Karpas-422 (cell line): ENCODE data around the gene ATP9B. TPM values are rescaled to one million over a fixed set of nuclear protein-coding genes. Genes with fewer than 3 reads are reported as not detected.
"Not testable (repeated sequence)": the region's sequence is repeated elsewhere in the genome, so short reads cannot be mapped to it uniquely, and the experiment has no call there.

Experiments
- DNase-seq: peaks from one replicate; pipeline ENCODE4 v3.0.0-alpha.2; 2015
- H2AFZ ChIP-seq: fragments of 200-600 bp; sonication (generic); 2 replicates; pipeline ENCODE4 v1.6.1; 2014; ENCODE audit warnings: antibody characterized with exemption, low read length, mixed read lengths
- H3K27ac ChIP-seq: fragments of 200-600 bp; sonication (generic); 2 replicates; pipeline ENCODE4 v1.5.1; 2014; ENCODE audit warnings: mild to moderate bottlenecking, low read length, moderate library complexity
- H3K27me3 ChIP-seq: fragments of 200-600 bp; sonication (generic); 2 replicates; pipeline ENCODE4 v1.6.1; 2014; ENCODE audit warnings: low read length, mixed read lengths
- H3K36me3 ChIP-seq: fragments of 200-600 bp; sonication (generic); 2 replicates; pipeline ENCODE4 v1.6.1; 2014; ENCODE audit warnings: low read length, mixed read lengths; ENCODE audit not compliant: insufficient read depth
- H3K4me1 ChIP-seq: fragments of 200-600 bp; sonication (generic); 2 replicates; pipeline ENCODE4 v1.6.1; 2014; ENCODE audit warnings: mild to moderate bottlenecking, low read length, mixed read lengths
- H3K4me2 ChIP-seq: fragments of 200-600 bp; sonication (generic); 2 replicates; pipeline ENCODE4 v1.6.1; 2014; ENCODE audit warnings: low read length, low read depth, mild to moderate bottlenecking; ENCODE audit not compliant: poor library complexity, severe bottlenecking
- H3K4me3 ChIP-seq: fragments of 200-600 bp; sonication (generic); 2 replicates; pipeline ENCODE4 v1.5.1; 2014; ENCODE audit warnings: mild to moderate bottlenecking, antibody characterized with exemption, low read length, mixed read lengths
- H3K79me2 ChIP-seq: fragments of 200-600 bp; sonication (generic); 2 replicates; pipeline ENCODE4 v1.6.1; 2014; ENCODE audit warnings: mild to moderate bottlenecking, low read length, mixed read lengths
- H3K9ac ChIP-seq: fragments of 200-600 bp; sonication (generic); 2 replicates; pipeline ENCODE4 v1.6.0; 2014; ENCODE audit warnings: low read length
- H3K9me2 ChIP-seq: fragments of 200-600 bp; sonication (generic), shearing (Covaris generic); replicated peaks from 2 replicates; pipeline ENCODE4 v1.6.0; 2014; ENCODE audit warnings: mild to moderate bottlenecking, low read length, moderate library complexity; ENCODE audit not compliant: insufficient read depth
- H3K9me3 ChIP-seq: fragments of 300-700, 200-600 bp; sonication (generic); 2 replicates; pipeline ENCODE4 v1.6.1; 2014; ENCODE audit warnings: low read length, mixed read lengths
- H4K20me1 ChIP-seq: fragments of 200-600 bp; sonication (generic); 2 replicates; pipeline ENCODE4 v1.6.1; 2014; ENCODE audit warnings: mild to moderate bottlenecking, antibody characterized with exemption, low read length, low read depth; ENCODE audit not compliant: insufficient read depth
- total RNA-seq: library from RNA; depleted of rRNA; stranded (reverse); fragments of >200 nt; shearing (Covaris generic); gene quantifications from 2 replicates; pipeline ENCODE4 v1.2.3, GENCODE V29; 2014; ENCODE audit warnings: low replicate concordance

The ATP9B gene
- total RNA-seq, 1 experiment from 2014 or later: 65.1 TPM

DNA sequence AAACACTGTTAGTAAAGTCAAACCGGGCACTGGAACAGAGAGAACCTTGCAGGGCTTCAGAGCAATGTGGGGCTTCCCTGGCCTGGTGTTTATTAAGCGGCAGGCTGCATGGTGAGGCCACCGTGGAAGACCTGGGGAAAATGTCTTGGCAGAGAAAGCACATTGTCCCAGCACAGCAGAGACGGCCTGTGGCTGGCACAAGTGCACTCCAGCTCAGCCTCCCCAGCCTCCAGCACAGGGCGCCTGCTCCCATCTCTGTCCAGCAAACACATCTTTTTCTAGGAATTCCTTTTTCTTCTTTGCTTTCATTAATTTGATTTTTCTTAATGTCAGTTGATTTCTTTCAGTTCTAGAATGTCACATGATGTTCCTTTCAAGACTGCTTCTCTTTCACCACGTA is 188.3 kb downstream of the ATP9B start:
- no peaks in the 10 kb centered on the region for H3K9me3 ChIP-seq
- no peaks in the 10 kb centered on the region for H3K36me3 ChIP-seq
- H3K4me1 ChIP-seq: peaks cover 14% of the 10 kb centered on the region
- H3K79me2 ChIP-seq: peaks cover 9% of the 10 kb centered on the region; the same call in 1 of the 2 replicates
- H3K4me2 ChIP-seq: no peak overlapping the region
- H3K27ac ChIP-seq: no peak overlapping the region
- H3K9ac ChIP-seq: no peak overlapping the region
- H3K9me2 ChIP-seq: no peaks in the 10 kb centered on the region
- H4K20me1 ChIP-seq: no peaks in the 10 kb centered on the region
- no peak overlapping the region for H2AFZ ChIP-seq
- no peak for DNase-seq
- no peaks in the 10 kb centered on the region for H3K27me3 ChIP-seq
- H3K4me3 ChIP-seq: no peak overlapping the region

DNA sequence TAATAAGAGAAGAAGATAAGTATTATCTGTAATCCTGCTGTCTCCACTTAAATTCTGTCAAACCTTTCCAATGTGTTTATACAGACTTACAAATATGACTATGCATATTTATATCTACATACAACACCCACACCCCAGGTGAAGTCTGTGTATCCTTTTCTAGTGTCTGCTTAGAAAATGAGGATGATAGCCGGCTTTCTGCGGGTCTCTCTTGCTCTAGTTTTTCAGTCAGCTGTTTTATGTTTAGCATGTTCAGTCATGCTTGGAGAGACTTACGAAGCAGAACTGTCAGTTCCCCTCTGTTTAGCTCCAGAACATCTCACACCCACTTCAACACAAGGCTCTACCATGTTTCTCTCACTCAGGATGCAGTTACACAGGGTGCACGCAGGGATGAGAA is 189.3 kb downstream of the ATP9B start:
- Histone ChIP-seq H3K27ac (no peak overlapping the region), H4K20me1 (no peaks in the 10 kb centered on the region), H3K9me3 (no peaks in the 10 kb centered on the region), H3K36me3 (no peaks in the 10 kb centered on the region), H3K79me2 (peaks cover 12% of the 10 kb centered on the region; the same call in 1 of the 2 replicates), H2AFZ (no peak overlapping the region), H3K4me1 (peaks cover 14% of the 10 kb centered on the region), H3K4me3 (no peak overlapping the region), H3K9me2 (no peaks in the 10 kb centered on the region), H3K4me2 (no peak overlapping the region), H3K9ac (no peak overlapping the region), H3K27me3 (no peaks in the 10 kb centered on the region)
- peak; percentile 61 for DNase-seq

DNA sequence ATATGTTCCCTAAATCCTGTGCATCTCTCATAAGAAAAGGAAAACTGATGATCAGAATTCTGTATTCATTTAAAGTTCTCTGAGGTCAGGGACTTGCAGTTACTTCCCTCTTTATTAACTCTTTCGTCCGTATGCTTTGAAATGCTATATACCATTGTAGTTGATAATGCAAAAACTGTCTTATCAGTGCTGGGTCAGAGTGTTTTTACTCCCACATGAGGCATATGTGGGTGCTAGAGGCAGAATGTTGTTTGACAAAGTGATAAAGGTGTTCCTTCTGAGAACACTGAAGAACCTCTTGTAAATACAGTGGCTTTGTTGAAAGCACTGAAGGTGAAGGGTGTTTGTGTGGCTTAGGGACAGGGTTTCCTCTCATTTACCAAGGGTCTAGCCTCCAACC is 190.0 kb downstream of the ATP9B start:
- Histone ChIP-seq H4K20me1 (no peaks in the 10 kb centered on the region), H3K4me2 (no peak overlapping the region), H3K4me3 (no peak overlapping the region), H3K79me2 (peaks cover 16% of the 10 kb centered on the region), H3K9me2 (no peaks in the 10 kb centered on the region), H3K27ac (no peak overlapping the region), H2AFZ (no peak overlapping the region), H3K9ac (no peak overlapping the region), H3K4me1 (peaks cover 14% of the 10 kb centered on the region), H3K9me3 (no peaks in the 10 kb centered on the region), H3K36me3 (no peaks in the 10 kb centered on the region), H3K27me3 (no peaks in the 10 kb centered on the region)
- no peak for DNase-seq

DNA sequence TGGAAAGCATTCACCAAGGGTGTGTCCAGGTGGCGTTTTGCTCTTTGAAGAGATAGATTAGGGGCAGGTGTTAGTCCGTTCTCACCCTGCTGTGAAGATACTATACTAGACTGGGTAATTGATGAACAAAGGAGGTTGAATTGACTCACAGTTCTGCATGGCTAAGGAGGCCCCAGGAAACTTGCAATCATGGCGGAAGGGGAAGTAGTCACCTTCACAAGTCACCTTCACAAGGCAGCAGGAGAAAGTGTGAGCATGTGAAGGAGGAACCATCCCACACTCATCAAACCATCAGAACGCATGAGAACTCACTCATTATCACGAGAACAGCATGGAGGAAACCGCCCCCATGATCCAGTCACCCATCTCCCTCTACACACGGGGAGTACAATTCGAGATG is 190.8 kb downstream of the ATP9B start:
- Histone ChIP-seq H3K36me3 (peaks cover 5% of the 10 kb centered on the region; the same call in 1 of the 2 replicates), H3K9me3 (peaks cover 8% of the 10 kb centered on the region; the same call in 1 of the 2 replicates), H3K27me3 (no peaks in the 10 kb centered on the region), H2AFZ (no peak overlapping the region), H3K27ac (no peak overlapping the region), H3K79me2 (peaks cover 24% of the 10 kb centered on the region), H3K4me3 (no peak overlapping the region), H3K4me1 (peaks cover 14% of the 10 kb centered on the region), H4K20me1 (no peaks in the 10 kb centered on the region), H3K9ac (no peak overlapping the region), H3K4me2 (no peak overlapping the region), H3K9me2 (no peaks in the 10 kb centered on the region)
- no peak for DNase-seq

DNA sequence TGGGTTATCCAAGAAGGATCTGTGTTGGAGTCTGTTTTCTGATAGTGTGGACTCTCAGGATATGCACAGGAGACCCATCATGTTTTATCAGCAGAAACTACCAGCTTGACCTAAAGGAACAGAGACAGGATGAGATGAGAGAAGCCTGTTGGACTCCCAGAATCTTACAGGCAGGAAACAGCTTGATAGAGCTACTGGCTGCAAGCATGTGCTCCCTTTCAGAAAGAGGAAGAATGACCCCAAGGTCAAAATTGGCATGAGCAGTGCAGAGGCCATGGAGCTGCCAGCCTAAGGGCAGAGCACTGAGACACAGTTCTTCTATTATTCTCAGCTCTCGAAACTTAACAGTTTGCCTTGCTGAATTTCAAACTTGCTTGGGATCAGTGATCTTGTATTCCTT is 191.3 kb downstream of the ATP9B start:
- DNase-seq: no peak
- H3K36me3 ChIP-seq: peaks cover 6% of the 10 kb centered on the region; the same call in 1 of the 2 replicates
- H3K9me2 ChIP-seq: no peaks in the 10 kb centered on the region
- no peak overlapping the region for H2AFZ ChIP-seq
- no peak overlapping the region for H3K4me3 ChIP-seq
- H3K9ac ChIP-seq: no peak overlapping the region
- no peak overlapping the region for H3K4me2 ChIP-seq
- no peaks in the 10 kb centered on the region for H4K20me1 ChIP-seq
- H3K9me3 ChIP-seq: peaks cover 9% of the 10 kb centered on the region; the same call in 1 of the 2 replicates
- H3K79me2 ChIP-seq: peaks cover 28% of the 10 kb centered on the region
- H3K27me3 ChIP-seq: no peaks in the 10 kb centered on the region
- peaks cover 14% of the 10 kb centered on the region for H3K4me1 ChIP-seq
- no peak overlapping the region for H3K27ac ChIP-seq

DNA sequence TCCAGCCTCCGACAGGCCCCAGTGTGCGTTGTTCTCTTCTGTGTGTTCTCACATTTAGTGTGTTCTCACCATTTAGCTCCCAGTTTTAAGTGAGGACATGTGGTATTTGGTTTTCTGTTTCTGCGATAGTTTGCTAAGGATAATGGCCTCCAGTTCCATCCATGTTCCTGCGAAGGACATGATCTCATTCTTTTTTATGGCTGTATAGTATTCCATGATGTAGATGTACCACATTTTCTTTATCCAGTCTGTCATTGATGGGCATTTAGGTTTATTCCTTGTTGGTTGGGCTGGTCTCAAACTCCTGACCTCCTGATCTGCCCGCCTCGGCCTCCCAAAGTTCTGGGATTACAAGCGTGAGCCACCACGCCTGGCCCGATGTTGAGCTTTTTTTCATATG is 195.9 kb downstream of the ATP9B start:
- H3K27me3 ChIP-seq, H3K9me2 ChIP-seq, H3K4me1 ChIP-seq, H3K27ac ChIP-seq, DNase-seq, H3K4me2 ChIP-seq, H2AFZ ChIP-seq, H3K9ac ChIP-seq, H3K9me3 ChIP-seq, H4K20me1 ChIP-seq, H3K4me3 ChIP-seq: not testable (repeated sequence)
- Histone ChIP-seq H3K79me2 (peaks cover 48% of the 10 kb centered on the region), H3K36me3 (peaks cover 13% of the 10 kb centered on the region)

DNA sequence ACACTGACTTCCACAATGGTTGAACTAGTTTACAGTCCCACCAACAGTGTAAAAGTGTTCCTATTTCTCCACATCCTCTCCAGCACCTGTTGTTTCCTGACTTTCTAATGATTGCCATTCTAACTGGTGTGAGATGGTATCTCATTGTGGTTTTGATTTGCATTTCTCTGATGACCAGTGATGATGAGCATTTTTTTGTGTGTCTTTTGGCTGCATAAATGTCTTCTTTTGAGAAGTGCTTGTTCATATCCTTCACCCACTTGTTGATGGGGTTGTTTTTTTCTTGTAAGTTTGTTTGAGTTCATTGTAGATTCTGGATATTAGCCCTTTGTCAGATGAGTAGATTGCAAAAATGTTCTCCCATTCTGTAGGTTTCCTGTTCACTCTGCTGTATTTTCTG is 202.6 kb downstream of the ATP9B start:
- H3K9ac ChIP-seq, H3K27ac ChIP-seq, H3K9me2 ChIP-seq, H3K4me3 ChIP-seq, DNase-seq, H3K4me2 ChIP-seq, H4K20me1 ChIP-seq, H3K9me3 ChIP-seq, H3K4me1 ChIP-seq, H2AFZ ChIP-seq, H3K27me3 ChIP-seq: not testable (repeated sequence)
- peaks cover 64% of the 10 kb centered on the region for H3K79me2 ChIP-seq
- H3K36me3 ChIP-seq: peaks cover 12% of the 10 kb centered on the region

DNA sequence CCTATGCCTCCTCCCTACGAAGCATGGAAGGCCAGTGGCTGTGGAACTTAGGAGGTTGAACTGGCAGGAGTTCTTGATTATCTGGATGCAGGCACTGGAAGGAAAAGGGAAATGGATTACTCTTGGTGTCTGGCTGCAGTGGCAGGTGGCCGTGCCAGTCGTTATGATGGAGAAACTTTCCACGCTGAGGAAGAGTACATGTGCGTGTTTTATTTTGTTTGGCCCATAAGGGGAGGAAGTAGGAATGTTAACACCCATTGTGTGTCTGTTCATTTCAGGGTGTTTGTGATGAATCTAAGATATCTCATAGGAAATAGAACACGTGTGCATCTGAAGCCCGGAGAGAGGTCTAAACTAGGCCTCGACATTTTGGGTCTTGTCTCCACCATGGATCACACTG is 203.7 kb downstream of the ATP9B start:
- Histone ChIP-seq H3K79me2 (peaks cover 60% of the 10 kb centered on the region), H3K4me2 (no peak overlapping the region), H3K27me3 (no peaks in the 10 kb centered on the region), H3K27ac (no peak overlapping the region), H3K36me3 (peaks cover 12% of the 10 kb centered on the region), H3K9ac (no peak overlapping the region), H4K20me1 (no peaks in the 10 kb centered on the region), H3K4me3 (no peak overlapping the region), H2AFZ (no peak overlapping the region), H3K4me1 (0 out of 2 replicates have a peak, but pooled peaks cover 3% of the 10 kb centered on the region), H3K9me3 (no peaks in the 10 kb centered on the region), H3K9me2 (no peaks in the 10 kb centered on the region)
- no peak for DNase-seq

DNA sequence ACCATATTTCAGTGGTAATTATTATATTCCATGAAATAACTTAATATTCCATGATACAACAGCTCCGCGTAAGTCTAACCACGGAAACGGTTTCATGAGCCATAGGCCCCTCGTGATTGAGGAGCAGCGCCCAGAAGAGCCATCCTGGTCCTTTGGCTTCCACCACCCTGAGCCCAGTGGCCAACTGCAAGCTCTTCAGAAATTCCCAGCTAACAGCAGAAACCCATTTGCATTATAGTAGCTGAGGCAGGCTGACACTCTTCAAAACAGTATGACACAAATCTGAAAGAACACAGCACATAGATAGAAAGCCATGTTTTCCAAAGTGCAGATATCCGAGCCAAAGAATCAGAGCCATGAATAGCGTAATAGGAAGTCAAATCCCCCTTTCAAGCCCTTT is 205.6 kb downstream of the ATP9B start:
- Histone ChIP-seq H3K27ac (no peak overlapping the region), H3K79me2 (peaks cover 49% of the 10 kb centered on the region), H3K9ac (no peak overlapping the region), H4K20me1 (no peaks in the 10 kb centered on the region), H3K4me2 (no peak overlapping the region), H3K27me3 (no peaks in the 10 kb centered on the region), H2AFZ (no peak overlapping the region), H3K36me3 (peaks cover 7% of the 10 kb centered on the region), H3K4me1 (0 out of 2 replicates have a peak, but pooled peaks cover 3% of the 10 kb centered on the region), H3K9me3 (no peaks in the 10 kb centered on the region), H3K9me2 (no peaks in the 10 kb centered on the region), H3K4me3 (no peak overlapping the region)
- DNase-seq: no peak
